Fibroblast of skin of back (primary cell): ENCODE data around the gene USP10.

Source experiments
- DNase-seq: peaks from one replicate; pipeline ENCODE4 v3.0.0-alpha.2; 2013

Gene USP10

GRCh38 chr16:84700446-84701300, 873 bp downstream of the USP10 start:
- peak; percentile 19 for DNase-seq

DNA sequence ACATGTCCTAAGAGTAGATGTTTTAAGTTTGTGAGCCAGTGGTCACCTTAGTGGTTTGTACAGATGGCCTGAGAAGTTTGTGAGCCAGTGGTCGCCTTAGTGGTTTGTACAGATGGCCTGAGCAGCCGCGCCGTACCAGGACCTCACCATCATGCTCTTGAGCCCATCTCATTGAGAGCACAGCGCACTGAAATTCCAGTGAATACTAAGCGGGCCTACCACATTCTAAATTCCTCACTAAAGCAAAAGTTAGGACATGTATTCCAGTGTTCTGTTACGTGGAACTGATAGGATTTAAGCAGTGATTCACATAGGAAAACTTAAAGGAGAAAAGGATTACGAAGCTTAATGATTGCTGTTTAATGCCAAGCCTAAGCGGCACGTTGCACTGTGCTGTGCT, 3.9 kb downstream of the USP10 start:
- DNase-seq = no peak

- no peak for DNase-seq
Observed at GRCh38 chr16:84704253-84704652, 4.5 kb downstream of the USP10 start.

GRCh38 chr16:84706856-84707255, 7.1 kb downstream of the USP10 start:
- DNase-seq = no peak

DNA sequence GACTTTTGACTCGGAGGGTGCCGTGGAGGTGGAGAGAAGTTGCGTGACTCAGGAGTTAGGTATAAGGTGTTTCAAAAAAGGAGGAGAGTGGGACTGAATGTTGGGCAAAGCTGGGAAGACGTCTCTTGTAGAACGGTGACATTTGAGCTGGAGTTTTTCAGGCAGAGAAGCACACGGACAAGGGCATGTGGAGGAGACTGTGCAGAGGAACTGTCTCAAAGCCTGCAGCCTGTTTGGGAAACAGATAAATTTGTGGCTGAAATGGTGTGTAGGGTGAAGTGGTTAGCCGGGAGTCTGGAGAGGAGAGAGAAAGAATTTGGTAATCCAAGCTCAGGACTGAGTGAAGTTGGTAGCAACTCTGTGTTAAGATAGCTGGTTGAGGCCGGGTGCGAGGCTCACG, 9.8 kb downstream of the USP10 start:
- DNase-seq = no peak

DNA sequence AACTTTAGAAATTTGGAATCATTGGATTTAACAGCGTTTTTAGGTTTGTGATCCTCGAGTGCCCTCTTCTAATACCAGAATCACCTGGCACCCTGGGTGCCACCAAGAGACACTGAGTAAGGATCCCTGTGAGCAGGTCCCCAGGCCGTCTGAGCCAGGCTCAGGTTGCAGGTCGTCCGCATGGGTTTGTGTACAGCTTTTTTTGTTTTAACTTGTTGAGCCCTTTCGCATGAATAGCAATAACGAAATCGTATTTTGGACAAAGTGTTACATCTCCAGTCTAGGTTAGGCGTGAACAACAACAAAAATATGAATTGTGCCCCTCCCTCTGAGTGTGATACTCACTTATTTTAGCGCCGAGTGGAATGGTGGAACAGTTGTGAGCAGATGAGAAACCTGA, 10.9 kb downstream of the USP10 start:
- DNase-seq = no peak

DNA sequence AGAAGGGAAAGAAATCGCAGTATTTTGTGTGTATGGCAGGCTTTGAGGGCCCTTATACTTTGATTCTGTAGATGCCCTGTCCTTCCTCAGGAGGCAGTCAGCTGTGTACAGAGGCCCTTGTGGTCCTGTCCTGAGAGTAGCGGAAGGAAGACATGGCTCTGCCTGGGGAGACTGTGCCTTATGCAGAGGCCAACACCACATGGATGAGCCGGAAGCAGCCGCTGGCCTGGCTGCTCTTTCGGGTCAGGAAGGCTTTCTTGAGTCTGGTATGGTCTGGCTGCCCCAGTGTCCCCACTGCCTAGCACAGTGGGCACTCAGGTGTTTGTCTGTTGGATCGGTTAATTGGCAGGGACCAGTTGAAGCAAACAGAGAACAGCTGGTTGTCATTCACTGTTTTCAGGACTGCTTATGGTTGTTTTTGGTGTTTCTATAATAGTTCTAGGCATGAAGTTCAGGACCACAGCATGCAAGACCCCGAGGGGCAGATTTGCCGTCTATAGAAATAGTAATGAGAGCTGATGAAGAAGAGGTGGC, 12.4 kb downstream of the USP10 start:
- DNase-seq = no peak

- DNase-seq = no peak
Observed at GRCh38 chr16:84712801-84713775, 13.3 kb downstream of the USP10 start.

DNA sequence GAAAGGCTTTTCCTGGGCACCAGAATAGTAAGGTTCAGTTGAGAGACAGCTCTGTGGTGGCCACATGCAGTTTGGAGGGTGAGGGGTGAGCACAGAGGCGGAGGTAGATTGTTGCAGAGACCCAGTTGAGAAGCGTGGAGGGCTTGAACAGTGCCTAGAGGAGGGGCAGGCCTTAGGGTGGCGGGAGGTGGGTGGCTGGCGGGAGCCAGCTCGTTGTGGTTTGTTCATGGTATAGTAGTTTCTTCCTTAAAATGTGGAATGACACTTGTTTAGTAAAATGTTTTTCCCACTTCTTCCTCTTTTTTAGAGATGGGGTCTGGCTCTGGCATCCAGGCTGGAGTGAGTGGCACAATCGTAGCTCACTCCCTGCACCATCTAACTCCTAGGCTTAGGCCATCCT, 14.2 kb downstream of the USP10 start:
- DNase-seq = no peak

GRCh38 chr16:84715424-84715823, 15.6 kb downstream of the USP10 start:
- no peak for DNase-seq

DNA sequence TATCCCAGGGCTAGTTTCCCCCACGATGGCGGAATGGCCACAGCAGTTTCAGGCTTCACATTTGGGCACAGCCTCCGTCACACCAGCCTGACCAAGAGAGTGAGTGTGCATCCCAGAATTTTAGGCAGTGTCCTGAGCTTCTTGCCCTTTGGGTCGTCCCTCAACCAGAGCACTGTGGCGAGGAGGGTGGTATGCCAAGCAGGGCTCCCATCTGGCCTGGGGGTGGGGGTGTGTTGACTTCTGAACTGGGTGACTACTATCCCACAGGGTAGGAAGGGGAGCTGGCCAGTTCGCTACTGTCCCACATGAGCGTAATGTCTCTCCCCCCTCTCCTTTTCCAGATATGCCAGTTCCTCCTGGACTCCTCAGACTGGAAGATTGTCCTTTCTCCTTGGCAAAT, 16.1 kb downstream of the USP10 start:
- no peak for DNase-seq

GRCh38 chr16:84716740-84717139, 16.9 kb downstream of the USP10 start:
- DNase-seq = no peak

- DNase-seq = no peak
Observed at GRCh38 chr16:84717484-84717883, 17.7 kb downstream of the USP10 start.

DNA sequence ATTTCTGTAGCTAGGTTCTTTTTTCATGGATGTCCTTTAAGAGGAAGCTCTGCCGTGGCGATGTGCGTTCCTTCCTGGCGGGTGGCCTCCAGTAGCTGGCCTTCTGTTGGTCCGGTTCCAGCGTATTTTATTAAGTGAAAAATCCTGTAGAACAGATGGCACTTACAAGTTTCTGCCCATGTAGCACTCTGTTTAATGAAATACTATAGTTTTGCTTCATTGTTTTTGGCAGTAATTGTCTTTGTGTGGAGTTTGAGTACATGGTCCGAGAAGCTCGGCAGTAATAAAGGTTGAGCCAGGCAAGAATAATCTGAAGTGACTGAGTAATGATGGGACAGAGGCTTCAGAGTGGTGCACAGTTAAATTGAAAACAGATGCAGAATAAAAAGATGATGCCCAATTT, 20.4 kb downstream of the USP10 start:
- DNase-seq = peak; percentile 66

DNA sequence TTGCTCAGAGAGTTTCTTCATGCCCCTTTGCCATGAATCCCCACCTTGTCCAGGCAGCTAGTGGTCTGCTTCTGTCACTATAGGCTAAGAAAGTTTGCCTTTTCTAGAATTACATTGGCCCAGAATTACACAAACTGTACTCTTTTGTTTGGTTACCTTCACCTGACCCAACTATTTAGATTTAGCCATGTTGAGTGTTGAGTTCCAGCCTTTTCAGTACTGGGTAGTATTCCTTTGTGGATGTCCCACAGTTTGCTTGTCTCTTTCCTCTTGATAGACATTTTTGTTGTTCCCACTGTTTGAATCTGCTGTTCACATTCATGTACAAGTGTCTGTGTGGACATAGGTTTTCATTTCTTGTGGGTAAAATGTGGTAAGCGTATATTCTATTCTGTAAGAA, 22.3 kb downstream of the USP10 start:
- no peak for DNase-seq

GRCh38 chr16:84723906-84724305, 24.1 kb downstream of the USP10 start:
- no peak for DNase-seq

DNA sequence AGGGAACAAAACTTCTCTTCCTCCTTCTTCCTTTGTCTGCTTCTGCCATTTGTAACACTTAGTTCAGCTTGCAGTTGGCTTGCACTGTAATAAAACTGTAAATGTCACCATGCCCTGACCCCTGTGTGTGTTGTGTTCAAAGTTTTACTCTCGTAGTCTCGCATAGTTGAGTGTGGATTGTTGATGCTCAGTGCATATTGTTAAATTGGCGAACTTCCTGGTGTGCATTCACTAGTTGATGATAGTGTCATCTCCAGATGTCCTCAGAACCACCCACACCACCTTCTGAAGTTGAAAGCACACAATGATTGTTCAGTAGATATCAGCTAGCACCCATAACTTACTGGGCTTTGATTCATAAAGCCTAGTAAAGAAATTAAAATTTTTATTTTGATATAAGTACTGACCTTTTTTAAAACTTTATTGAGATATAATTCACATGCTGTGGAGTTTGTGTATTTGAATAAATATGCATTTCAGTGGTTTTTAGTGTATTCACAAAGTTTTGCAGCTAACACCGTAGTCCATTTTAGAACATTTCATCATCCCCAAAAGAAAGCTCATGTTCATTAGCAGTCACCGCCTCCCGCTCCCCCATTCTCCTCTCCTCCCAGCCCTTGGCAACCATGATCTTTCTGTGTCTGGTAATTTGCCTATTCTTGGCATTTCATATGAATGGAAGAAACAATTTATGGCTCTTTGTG, 25.0 kb downstream of the USP10 start:
- DNase-seq = no peak

GRCh38 chr16:84725481-84726078, 25.8 kb downstream of the USP10 start:
- no peak for DNase-seq

- DNase-seq = peak; percentile 71
Observed at GRCh38 chr16:84726079-84726668, 26.4 kb downstream of the USP10 start.

DNA sequence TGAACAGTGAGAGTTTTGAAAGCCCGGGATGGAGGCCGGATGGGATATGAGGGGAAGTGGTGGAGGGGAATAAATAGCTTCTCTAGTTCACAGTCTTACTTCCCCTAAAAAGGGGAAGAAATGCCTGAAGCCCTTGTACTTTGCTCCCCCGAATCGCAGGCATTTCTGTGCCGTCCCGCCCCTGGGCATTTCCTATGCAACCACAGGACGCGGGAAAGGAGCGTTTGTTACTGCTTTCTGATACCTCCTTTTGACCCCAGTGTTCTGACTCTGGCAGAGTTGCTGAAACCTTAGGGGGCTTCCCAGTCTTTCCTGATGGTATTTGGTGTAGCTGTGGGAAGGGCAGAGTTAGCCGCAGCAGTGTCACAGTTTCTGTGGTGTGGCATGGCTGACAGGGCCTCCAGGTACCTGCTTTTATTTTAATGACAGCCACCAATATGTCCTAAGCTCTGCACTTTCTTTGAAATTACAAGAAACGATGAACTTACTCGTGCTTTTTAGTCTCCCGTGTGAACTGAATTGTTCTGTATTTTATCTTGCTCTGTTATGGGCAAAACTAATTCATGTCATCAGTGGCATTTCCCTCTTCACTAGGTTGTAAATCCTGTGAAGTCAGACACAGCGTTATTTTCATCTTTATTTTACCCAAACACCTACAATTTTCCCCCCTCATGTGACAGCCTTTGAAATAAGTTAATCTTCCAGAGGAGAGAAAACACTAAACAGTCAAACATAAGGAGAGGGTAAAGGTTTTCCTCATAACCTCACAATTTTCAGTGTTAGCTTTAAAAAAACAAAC, 27.1 kb downstream of the USP10 start:
- no peak for DNase-seq

DNA sequence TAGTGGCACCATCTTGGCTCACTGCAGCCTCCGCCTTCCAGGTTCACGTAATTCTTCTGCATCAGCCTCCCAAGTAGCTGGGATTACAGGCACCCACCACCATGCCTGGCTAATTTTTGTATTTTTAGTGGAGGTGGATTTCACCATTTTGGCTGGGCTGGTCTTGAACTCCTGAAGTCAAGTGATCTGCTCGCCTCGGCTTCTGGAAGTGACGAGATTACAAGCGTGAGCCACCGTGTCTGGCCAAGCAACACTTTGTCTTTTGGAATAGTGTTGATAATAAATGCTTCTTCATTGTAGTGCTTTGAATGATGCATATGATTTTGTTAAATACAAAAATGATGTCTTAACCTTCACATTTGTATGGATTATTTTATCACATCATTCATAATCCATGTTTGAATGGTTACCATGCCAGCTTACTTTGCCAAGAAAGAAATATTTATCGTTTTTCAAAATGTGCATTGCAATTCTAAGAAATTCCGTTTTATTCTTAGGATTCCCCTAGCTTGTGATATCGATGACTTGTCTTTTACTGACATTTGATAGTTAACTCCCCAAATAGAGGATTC, 29.1 kb downstream of the USP10 start:
- no peak for DNase-seq
